ENCODE results near the gene TMED1. TPM values are rescaled to one million over a fixed set of nuclear protein-coding genes. Genes with fewer than 3 reads are reported as not detected.

TMED1 gene, protein sequence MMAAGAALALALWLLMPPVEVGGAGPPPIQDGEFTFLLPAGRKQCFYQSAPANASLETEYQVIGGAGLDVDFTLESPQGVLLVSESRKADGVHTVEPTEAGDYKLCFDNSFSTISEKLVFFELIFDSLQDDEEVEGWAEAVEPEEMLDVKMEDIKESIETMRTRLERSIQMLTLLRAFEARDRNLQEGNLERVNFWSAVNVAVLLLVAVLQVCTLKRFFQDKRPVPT
- polyA plus RNA-seq (2012; ENCODE audit: insufficient read depth, insufficient read length, low read depth) = 114 TPM

DNA sequence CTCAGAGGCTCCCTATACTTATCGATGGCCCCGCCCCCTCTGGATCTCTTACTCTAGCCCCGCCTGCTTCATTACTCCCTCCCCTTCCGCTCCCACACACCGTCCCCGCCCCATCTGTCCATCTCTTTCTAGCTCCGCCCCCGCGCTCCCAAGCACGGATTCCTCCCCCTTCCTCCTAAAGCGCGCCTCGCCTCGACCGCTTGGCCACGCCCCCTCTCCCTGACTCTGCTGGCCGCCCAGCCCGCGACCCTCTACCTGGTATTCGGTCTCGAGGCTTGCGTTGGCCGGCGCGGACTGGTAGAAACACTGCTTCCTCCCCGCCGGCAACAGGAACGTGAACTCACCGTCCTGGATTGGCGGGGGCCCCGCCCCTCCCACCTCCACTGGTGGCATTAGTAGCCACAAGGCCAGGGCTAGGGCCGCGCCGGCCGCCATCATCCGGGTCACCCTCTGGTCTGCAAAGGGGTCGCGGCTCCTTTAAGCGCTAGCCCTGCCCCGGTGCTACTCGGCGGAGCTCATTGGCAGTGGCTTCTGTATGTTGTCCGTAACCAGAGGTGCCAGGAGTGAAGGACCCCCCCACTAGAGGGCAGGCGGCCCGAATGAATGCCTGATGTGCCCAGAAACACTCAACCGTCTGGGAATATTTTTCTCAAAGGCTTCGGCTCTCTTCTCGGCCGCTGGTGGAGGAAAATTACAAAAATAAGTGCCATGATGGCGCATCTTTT is at the start of gene TMED1:
TMED1 (minus strand) TSS at position 459 of the 725 bp plus-strand sequence; CDS start at position 438, 21 bp downstream.
- Histone ChIP-seq H3K36me3 (peaks cover 31% of the 10 kb centered on the region), H3K9me3 (peaks cover 2% of the 10 kb centered on the region; the same call in 1 of the 2 replicates), H3K4me3 (ENCODE audit: low read depth, low read length) (peak within 1 kb of the TSS; percentile 76), H3K4me1 (peaks cover 3% of the 10 kb centered on the region), H3K27me3 (no peaks in the 10 kb centered on the region)
- TF ChIP-seq, protein P1, sequence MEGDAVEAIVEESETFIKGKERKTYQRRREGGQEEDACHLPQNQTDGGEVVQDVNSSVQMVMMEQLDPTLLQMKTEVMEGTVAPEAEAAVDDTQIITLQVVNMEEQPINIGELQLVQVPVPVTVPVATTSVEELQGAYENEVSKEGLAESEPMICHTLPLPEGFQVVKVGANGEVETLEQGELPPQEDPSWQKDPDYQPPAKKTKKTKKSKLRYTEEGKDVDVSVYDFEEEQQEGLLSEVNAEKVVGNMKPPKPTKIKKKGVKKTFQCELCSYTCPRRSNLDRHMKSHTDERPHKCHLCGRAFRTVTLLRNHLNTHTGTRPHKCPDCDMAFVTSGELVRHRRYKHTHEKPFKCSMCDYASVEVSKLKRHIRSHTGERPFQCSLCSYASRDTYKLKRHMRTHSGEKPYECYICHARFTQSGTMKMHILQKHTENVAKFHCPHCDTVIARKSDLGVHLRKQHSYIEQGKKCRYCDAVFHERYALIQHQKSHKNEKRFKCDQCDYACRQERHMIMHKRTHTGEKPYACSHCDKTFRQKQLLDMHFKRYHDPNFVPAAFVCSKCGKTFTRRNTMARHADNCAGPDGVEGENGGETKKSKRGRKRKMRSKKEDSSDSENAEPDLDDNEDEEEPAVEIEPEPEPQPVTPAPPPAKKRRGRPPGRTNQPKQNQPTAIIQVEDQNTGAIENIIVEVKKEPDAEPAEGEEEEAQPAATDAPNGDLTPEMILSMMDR (IDR thresholded peaks at IDR 0.05; ENCODE audit: low read depth, low read length) = peak; percentile 19; the same call in 1 of the 2 replicates
- DNase-seq = peak; percentile 100

DNA sequence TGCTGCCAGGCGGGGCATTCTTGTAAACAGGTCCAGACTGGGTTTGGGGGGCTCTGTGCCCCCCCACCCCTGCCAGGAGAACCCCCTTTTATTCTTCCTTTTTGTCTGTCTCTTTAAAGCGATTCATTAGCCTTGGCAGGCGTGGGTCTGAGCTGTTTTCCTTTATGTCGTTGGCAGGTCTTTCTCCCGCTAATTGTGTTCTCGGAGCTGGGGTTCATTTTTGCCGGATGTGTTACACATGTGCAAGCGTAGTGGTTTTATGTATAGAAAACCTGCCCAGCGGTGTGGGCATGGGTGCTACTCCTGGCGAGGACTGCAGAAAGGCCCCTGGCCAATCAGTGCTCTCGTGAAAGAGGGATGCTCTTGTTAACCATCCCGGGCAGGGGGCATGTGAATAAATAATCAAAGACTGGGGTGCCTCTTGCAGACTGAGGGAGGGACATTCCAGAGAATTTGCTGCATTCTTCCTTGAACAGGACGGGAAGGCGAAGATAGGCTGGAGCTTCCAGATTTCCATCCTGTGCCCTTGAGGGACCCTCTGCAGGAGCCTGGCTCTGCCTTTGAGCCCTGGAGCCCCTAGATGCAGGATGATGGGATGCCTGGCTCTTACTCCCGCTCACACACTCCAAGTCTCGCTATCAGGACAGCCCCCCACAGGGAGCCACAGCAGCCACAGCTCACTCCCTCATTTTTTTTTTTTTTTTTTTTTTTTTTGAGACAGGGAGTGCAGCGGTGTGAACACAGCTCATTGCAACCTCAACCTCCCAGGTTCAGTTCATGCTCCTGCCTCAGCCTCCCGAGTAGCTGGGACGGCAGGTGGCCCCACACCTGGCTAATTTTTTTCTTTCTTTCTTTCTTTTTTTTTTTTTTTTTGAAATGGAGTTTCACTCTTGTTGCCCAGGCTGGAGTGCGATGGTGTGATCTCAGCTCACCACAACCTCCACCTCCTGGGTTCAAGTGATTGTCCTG is 49.5 kb upstream of the TMED1 start:
- Histone ChIP-seq H3K4me1 (peaks cover 4% of the 10 kb centered on the region; the same call in 1 of the 2 replicates), H3K27me3 (no peaks in the 10 kb centered on the region), H3K4me3 (ENCODE audit: low read depth, low read length) (no peak overlapping the region), H3K9me3 (no peaks in the 10 kb centered on the region), H3K36me3 (no peaks in the 10 kb centered on the region)
- TF ChIP-seq, protein P1 (IDR thresholded peaks at IDR 0.05; ENCODE audit: low read depth, low read length) = no peak
- no peak for DNase-seq

DNA sequence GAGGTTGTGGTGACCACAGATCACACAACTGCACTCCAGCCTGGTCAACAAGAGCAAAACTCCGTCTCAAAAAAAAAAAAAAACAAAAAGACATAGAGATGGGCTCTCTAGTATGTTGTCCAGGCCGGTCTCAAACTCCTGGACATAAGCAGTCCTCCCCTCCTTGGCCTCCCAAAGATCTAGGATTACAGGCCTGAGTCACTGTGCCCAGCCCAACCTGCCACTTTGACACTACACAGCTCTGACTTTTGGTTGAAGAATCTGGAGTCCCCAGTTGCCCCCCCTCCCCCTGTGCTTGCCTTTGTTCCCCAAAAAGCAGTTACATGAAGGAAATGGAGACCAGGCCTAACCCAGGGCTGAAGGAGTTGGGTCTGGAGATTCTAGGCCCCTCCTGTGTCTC is 48.3 kb upstream of the TMED1 start:
- H3K9me3 ChIP-seq = no peaks in the 10 kb centered on the region
- DNase-seq = no peak
- peaks cover 4% of the 10 kb centered on the region; the same call in 1 of the 2 replicates for H3K4me1 ChIP-seq
- peaks cover 5% of the 10 kb centered on the region; the same call in 1 of the 2 replicates for H3K36me3 ChIP-seq
- no peaks in the 10 kb centered on the region for H3K27me3 ChIP-seq
- TF ChIP-seq, protein P1 (IDR thresholded peaks at IDR 0.05; ENCODE audit: low read depth, low read length) = no peak
- no peak overlapping the region for H3K4me3 ChIP-seq (ENCODE audit: low read depth, low read length)

DNA sequence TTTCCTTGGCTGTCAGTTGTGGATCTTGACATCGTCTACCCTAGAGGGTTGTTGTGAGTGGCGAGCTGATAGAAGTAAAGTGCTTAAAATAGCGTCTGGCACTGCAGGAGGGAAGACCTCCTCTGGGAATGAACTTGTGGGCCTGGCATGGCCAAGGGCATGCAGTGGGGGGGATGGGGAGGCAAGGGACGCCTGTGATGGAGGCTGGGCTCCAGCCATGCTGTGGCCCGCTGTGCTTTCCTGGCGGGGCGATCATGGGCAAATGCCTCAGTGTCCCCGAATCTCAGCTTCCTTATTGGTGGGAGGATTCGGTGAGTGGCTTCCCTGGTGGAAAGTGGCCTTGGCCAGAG is 46.1 kb upstream of the TMED1 start:
- peak; percentile 42 for DNase-seq
- Histone ChIP-seq H3K4me3 (ENCODE audit: low read depth, low read length) (no peak overlapping the region), H3K27me3 (no peaks in the 10 kb centered on the region), H3K4me1 (peaks cover 4% of the 10 kb centered on the region; the same call in 1 of the 2 replicates), H3K9me3 (no peaks in the 10 kb centered on the region), H3K36me3 (peaks cover 5% of the 10 kb centered on the region; the same call in 1 of the 2 replicates)
- TF ChIP-seq, protein P1 (IDR thresholded peaks at IDR 0.05; ENCODE audit: low read depth, low read length) = no peak

DNA sequence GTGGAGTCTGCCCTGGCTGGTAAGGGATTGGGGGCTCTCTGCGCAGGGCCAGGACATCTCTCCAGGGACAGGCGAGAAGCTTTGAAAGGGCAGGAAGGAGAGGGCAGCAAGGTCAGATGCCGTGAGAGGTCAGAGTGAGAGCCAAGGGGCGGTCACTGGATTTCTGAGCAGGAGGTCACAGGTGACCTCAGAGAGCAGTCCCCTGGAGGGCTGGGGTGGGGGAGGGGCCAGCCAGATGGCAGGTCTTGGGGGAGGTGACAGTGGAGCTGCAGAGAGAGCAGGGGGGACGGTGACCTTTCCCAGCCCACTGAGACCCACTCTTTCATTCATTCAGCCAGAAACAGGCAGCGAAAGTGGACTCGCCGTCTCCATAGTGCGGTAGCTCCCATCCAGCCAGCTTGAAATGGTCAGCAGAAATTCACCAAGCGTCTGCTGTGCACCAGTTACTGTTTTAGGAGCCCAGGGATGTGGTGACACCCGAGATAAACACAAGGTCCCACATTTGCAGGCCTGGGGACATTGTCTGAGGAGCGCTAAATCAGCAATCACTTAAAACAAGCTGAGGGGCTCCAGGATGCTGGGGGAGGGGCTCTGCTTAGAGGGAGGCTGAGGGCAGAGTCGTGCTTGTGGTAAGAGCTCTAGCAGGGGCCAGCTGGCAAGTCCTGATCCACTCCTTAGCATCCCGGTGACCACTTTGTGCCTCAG is 45.5 kb upstream of the TMED1 start:
- Histone ChIP-seq H3K4me3 (ENCODE audit: low read depth, low read length) (no peak overlapping the region), H3K9me3 (no peaks in the 10 kb centered on the region), H3K4me1 (peaks cover 4% of the 10 kb centered on the region; the same call in 1 of the 2 replicates), H3K27me3 (no peaks in the 10 kb centered on the region), H3K36me3 (peaks cover 5% of the 10 kb centered on the region; the same call in 1 of the 2 replicates)
- TF ChIP-seq, protein P1 (IDR thresholded peaks at IDR 0.05; ENCODE audit: low read depth, low read length) = no peak
- no peak for DNase-seq
